NT2/D1 (cell line): ENCODE measurements around the gene RPS6KA5.

Experiments used
- DNase-seq: peaks from one replicate; pipeline ENCODE4 v3.0.0-alpha.2; 2011; ENCODE audit warnings: low read depth, low spot score
- H3K27me3 ChIP-seq: 2 replicates; pipeline ENCODE4 v1.6.0; 2011; ENCODE audit warnings: mild to moderate bottlenecking; ENCODE audit not compliant: insufficient read length, insufficient read depth
- H3K36me3 ChIP-seq: 2 replicates; pipeline ENCODE4 v1.6.1; 2011; ENCODE audit warnings: mild to moderate bottlenecking, low read length, mixed read lengths; ENCODE audit not compliant: insufficient read depth, insufficient read length
- H3K4me1 ChIP-seq: 2 replicates; pipeline ENCODE4 v1.5.1; 2011; ENCODE audit not compliant: insufficient read depth, insufficient read length
- H3K4me3 ChIP-seq: 2 replicates; pipeline ENCODE4 v1.5.1; 2011; ENCODE audit warnings: low read depth; ENCODE audit not compliant: insufficient read length
- H3K9ac ChIP-seq: 2 replicates; pipeline ENCODE4 v1.6.0; 2011; ENCODE audit warnings: low read depth; ENCODE audit not compliant: insufficient read length
- H3K9me3 ChIP-seq: 2 replicates; pipeline ENCODE4 v1.5.1; 2011; ENCODE audit warnings: mild to moderate bottlenecking, low read length; ENCODE audit not compliant: insufficient read depth
- SUZ12 ChIP-seq: IDR thresholded peaks from 2 replicates; pipeline ENCODE4 v1.6.1; 2011; ENCODE audit not compliant: insufficient read length, insufficient read depth; ENCODE audit errors: extremely low read depth
- YY1 ChIP-seq: IDR thresholded peaks from 2 replicates; pipeline ENCODE4 v1.6.1; 2011; ENCODE audit not compliant: insufficient read length, insufficient read depth
- ZNF274 ChIP-seq: IDR thresholded peaks from 2 replicates; pipeline ENCODE4 v1.6.1; 2011; ENCODE audit warnings: mild to moderate bottlenecking, low read depth, low read length

The RPS6KA5 gene

GRCh38 chr14:90804292-90805083, 256.0 kb downstream of the RPS6KA5 start:
- no peak for TF ChIP-seq ZNF274
- no peaks in the 10 kb centered on the region for H3K27me3 ChIP-seq
- DNase-seq: no peak
- no peak overlapping the region for H3K9ac ChIP-seq
- H3K36me3 ChIP-seq: no peaks in the 10 kb centered on the region
- no peak overlapping the region for H3K4me3 ChIP-seq
- H3K4me1 ChIP-seq: peaks cover 15% of the 10 kb centered on the region
- H3K9me3 ChIP-seq: no peaks in the 10 kb centered on the region

- TF ChIP-seq SUZ12 (no peak), YY1 (no peak), ZNF274 (no peak)
- no peak for DNase-seq
- Histone ChIP-seq H3K27me3 (no peaks in the 10 kb centered on the region), H3K4me1 (peaks cover 12% of the 10 kb centered on the region), H3K4me3 (no peak overlapping the region), H3K36me3 (no peaks in the 10 kb centered on the region), H3K9me3 (no peaks in the 10 kb centered on the region), H3K9ac (no peak overlapping the region)
Observed at GRCh38 chr14:90803249-90803648, 257.2 kb downstream of the RPS6KA5 start.

DNA sequence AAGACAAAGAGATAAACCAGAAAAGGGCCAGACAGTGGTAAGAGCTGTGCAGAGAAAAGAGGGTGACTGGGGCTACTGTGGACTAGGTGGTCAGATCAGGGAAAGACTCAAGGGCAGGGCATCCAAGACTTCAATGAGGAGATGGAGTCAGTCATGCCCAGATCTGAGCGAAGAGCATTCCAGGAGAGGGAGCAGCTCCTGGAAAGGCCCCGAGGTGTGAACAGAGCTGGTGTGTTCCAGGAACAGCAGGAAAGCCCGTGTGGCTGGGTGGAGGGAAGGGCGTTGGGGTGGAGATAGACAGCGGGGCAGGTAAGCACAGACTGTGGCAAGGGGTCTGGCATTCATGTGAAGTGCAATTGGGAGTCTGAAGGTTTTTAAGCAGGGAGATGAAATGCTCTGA, 261.0 kb downstream of the RPS6KA5 start:
- H3K9ac ChIP-seq: no peak overlapping the region
- TF ChIP-seq YY1 (no peak), ZNF274 (no peak), SUZ12 (no peak)
- H3K9me3 ChIP-seq: no peaks in the 10 kb centered on the region
- no peak overlapping the region for H3K4me3 ChIP-seq
- H3K36me3 ChIP-seq: no peaks in the 10 kb centered on the region
- no peak for DNase-seq
- H3K27me3 ChIP-seq: no peaks in the 10 kb centered on the region
- peaks cover 3% of the 10 kb centered on the region for H3K4me1 ChIP-seq

GRCh38 chr14:90797919-90798318, 262.5 kb downstream of the RPS6KA5 start:
- DNase-seq: no peak
- Histone ChIP-seq H3K4me1 (peaks cover 2% of the 10 kb centered on the region), H3K27me3 (no peaks in the 10 kb centered on the region), H3K4me3 (no peak overlapping the region), H3K9me3 (no peaks in the 10 kb centered on the region), H3K9ac (no peak overlapping the region), H3K36me3 (no peaks in the 10 kb centered on the region)
- TF ChIP-seq YY1: no peak
- TF ChIP-seq ZNF274: no peak
- TF ChIP-seq SUZ12: no peak
